HG03457 (cell line): ENCODE data around the gene SLC41A3.

Experiments used
- ATAC-seq: cut with Tn5 transposase; IDR thresholded peaks from one replicate; pipeline ENCODE4 v1.9.1; 2021; ENCODE audit warnings: moderate number of reproducible peaks; ENCODE audit not compliant: unreplicated experiment

Gene SLC41A3

GRCh38 chr3:126083913-126084767 is at the start of gene SLC41A3:
Gene SLC41A3, minus strand, starts transcription at chr3:126084124. Its CDS starts 15,905 bp downstream, at chr3:126068219.
- ATAC-seq = peak; percentile 90

- ATAC-seq = no peak
Observed at GRCh38 chr3:126133606-126134005, 49.7 kb upstream of the SLC41A3 start.

- ATAC-seq = no peak
Observed at GRCh38 chr3:126132751-126133511, 49.0 kb upstream of the SLC41A3 start.

- no peak for ATAC-seq
Observed at GRCh38 chr3:126131881-126132750, 48.2 kb upstream of the SLC41A3 start.

- no peak for ATAC-seq
Observed at GRCh38 chr3:126130981-126131745, 47.2 kb upstream of the SLC41A3 start.

- no peak for ATAC-seq
Observed at GRCh38 chr3:126130081-126130855, 46.3 kb upstream of the SLC41A3 start.

- ATAC-seq = no peak
Observed at GRCh38 chr3:126129398-126129891, 45.5 kb upstream of the SLC41A3 start.

GRCh38 chr3:126128504-126129397 is 44.8 kb upstream of the SLC41A3 start:
- no peak for ATAC-seq

GRCh38 chr3:126127904-126128303 is 44.0 kb upstream of the SLC41A3 start:
- ATAC-seq = no peak

GRCh38 chr3:126127452-126127851 is 43.5 kb upstream of the SLC41A3 start:
- no peak for ATAC-seq

GRCh38 chr3:126126811-126127431 is 43.0 kb upstream of the SLC41A3 start:
- no peak for ATAC-seq

- ATAC-seq = no peak
Observed at GRCh38 chr3:126126286-126126685, 42.4 kb upstream of the SLC41A3 start.

- ATAC-seq = no peak
Observed at GRCh38 chr3:126125781-126126251, 41.9 kb upstream of the SLC41A3 start.

GRCh38 chr3:126125341-126125740 is 41.4 kb upstream of the SLC41A3 start:
- ATAC-seq = no peak

GRCh38 chr3:126124896-126125295 is 41.0 kb upstream of the SLC41A3 start:
- no peak for ATAC-seq

GRCh38 chr3:126124148-126124868 is 40.4 kb upstream of the SLC41A3 start:
- ATAC-seq = no peak

GRCh38 chr3:126121632-126122031 is 37.7 kb upstream of the SLC41A3 start:
- no peak for ATAC-seq
